Smooth muscle cell (in vitro differentiated cells): ENCODE measurements around the gene STK33. TPM values are rescaled to one million over a fixed set of nuclear protein-coding genes. Genes with fewer than 3 reads are reported as not detected.

Experiments used
- DNase-seq: peaks from one replicate; lab custom pipeline; 2025; ENCODE audit not compliant: unreplicated experiment; lab: John Stamatoyannopoulos, UW
- H2AFZ ChIP-seq: fragments of 200-600 bp; sonication (generic); 2 replicates; pipeline ENCODE4 v1.6.0; 2016; ENCODE audit warnings: antibody characterized with exemption, low read depth, mild to moderate bottlenecking
- H3F3A ChIP-seq: fragments of 200-600 bp; sonication (generic); 2 replicates; pipeline ENCODE4 v1.6.0; 2017; ENCODE audit warnings: antibody characterized with exemption, low read depth
- H3K27ac ChIP-seq: fragments of 200-600 bp; sonication (generic); 2 replicates; pipeline ENCODE4 v1.5.1; 2016; ENCODE audit warnings: low read depth, mild to moderate bottlenecking
- H3K27me3 ChIP-seq: fragments of 200-600 bp; sonication (generic); 2 replicates; pipeline ENCODE4 v1.6.1; 2016; ENCODE audit warnings: low read depth, mild to moderate bottlenecking
- H3K36me3 ChIP-seq: fragments of 200-600 bp; sonication (generic); 2 replicates; pipeline ENCODE4 v1.5.1; 2016; ENCODE audit warnings: low read depth
- H3K4me1 ChIP-seq: fragments of 200-600 bp; sonication (generic); 2 replicates; pipeline ENCODE4 v1.5.1; 2016; ENCODE audit warnings: low read depth
- H3K4me2 ChIP-seq: fragments of 200-600 bp; sonication (generic); 2 replicates; pipeline ENCODE4 v1.6.0; 2016; ENCODE audit warnings: mild to moderate bottlenecking
- H3K4me3 ChIP-seq: fragments of 200-600 bp; sonication (generic); 2 replicates; pipeline ENCODE4 v1.5.1; 2016; ENCODE audit warnings: mild to moderate bottlenecking
- H3K79me2 ChIP-seq: fragments of 200-600 bp; sonication (generic); 2 replicates; pipeline ENCODE4 v1.6.0; 2016; ENCODE audit warnings: low read depth, mild to moderate bottlenecking
- H3K9ac ChIP-seq: fragments of 200-600 bp; sonication (generic); 2 replicates; pipeline ENCODE4 v1.6.0; 2016; ENCODE audit warnings: low read depth
- H3K9me3 ChIP-seq: fragments of 200-600 bp; sonication (generic); replicated peaks from 2 replicates; pipeline ENCODE4 v1.5.1; 2016; ENCODE audit warnings: low read depth
- H4K20me1 ChIP-seq: fragments of 200-600 bp; sonication (generic); 2 replicates; pipeline ENCODE4 v1.6.0; 2016; ENCODE audit warnings: low read depth
- WGBS: methylation state at CpG from one replicate; pipeline ENCODE4 v1.1.7; 2016; ENCODE audit warnings: low lambda C conversion rate; 5-methylcytosine and 5-hydroxymethylcytosine counted together
- polyA plus RNA-seq: library from polyadenylated mRNA; unstranded; fragments of >200 nt; fragmentation: Nextera tagmentation; extraction: Ambion mirVana; gene quantifications from 2 replicates; pipeline ENCODE4 v1.2.1, GENCODE V29; 2016
- total RNA-seq: library from RNA; depleted of rRNA; stranded (reverse); fragments of >200 nt; gene quantifications from 2 replicates; pipeline ENCODE4 v1.2.3, GENCODE V29; 2014
- TF ChIP-seq, protein P1 (sequence below): fragments of 200-600 bp; sonication (generic); IDR thresholded peaks from 2 replicates; pipeline ENCODE4 v1.5.1; 2017; ENCODE audit warnings: borderline replicate concordance, mild to moderate bottlenecking, antibody characterized with exemption; ENCODE audit not compliant: insufficient read depth, poor library complexity, severe bottlenecking

STK33 gene
- total and polyA plus RNA-seq, 2 experiments from 2014 or later: 1.2 to 2.9 TPM

GRCh38 chr11:8587915-8588314 is 6.1 kb downstream of the STK33 start:
- Histone ChIP-seq H3K27ac (no peak overlapping the region), H3K36me3 (no peaks in the 10 kb centered on the region), H4K20me1 (no peaks in the 10 kb centered on the region), H3K27me3 (peaks cover 2% of the 10 kb centered on the region), H3K9ac (no peak overlapping the region), H3K4me2 (no peak overlapping the region), H3K9me3 (no peaks in the 10 kb centered on the region), H3F3A (no peaks in the 10 kb centered on the region), H3K4me1 (no peaks in the 10 kb centered on the region), H3K79me2 (no peaks in the 10 kb centered on the region), H2AFZ (no peak overlapping the region), H3K4me3 (no peak overlapping the region)
- no peak for DNase-seq
- TF ChIP-seq, protein P1, sequence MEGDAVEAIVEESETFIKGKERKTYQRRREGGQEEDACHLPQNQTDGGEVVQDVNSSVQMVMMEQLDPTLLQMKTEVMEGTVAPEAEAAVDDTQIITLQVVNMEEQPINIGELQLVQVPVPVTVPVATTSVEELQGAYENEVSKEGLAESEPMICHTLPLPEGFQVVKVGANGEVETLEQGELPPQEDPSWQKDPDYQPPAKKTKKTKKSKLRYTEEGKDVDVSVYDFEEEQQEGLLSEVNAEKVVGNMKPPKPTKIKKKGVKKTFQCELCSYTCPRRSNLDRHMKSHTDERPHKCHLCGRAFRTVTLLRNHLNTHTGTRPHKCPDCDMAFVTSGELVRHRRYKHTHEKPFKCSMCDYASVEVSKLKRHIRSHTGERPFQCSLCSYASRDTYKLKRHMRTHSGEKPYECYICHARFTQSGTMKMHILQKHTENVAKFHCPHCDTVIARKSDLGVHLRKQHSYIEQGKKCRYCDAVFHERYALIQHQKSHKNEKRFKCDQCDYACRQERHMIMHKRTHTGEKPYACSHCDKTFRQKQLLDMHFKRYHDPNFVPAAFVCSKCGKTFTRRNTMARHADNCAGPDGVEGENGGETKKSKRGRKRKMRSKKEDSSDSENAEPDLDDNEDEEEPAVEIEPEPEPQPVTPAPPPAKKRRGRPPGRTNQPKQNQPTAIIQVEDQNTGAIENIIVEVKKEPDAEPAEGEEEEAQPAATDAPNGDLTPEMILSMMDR: no peak

GRCh38 chr11:8586805-8587204 is 7.2 kb downstream of the STK33 start:
- Histone ChIP-seq H3K36me3 (no peaks in the 10 kb centered on the region), H3K4me2 (no peak overlapping the region), H3K79me2 (no peaks in the 10 kb centered on the region), H3K4me3 (no peak overlapping the region), H2AFZ (no peak overlapping the region), H3K27ac (no peak overlapping the region), H3K9ac (no peak overlapping the region), H3K9me3 (no peaks in the 10 kb centered on the region), H4K20me1 (no peaks in the 10 kb centered on the region), H3K4me1 (no peaks in the 10 kb centered on the region), H3F3A (no peaks in the 10 kb centered on the region), H3K27me3 (no peaks in the 10 kb centered on the region)
- TF ChIP-seq, protein P1: no peak
- WGBS: 85% methylated on average over 2 of the region's 2 CpGs
- no peak for DNase-seq

DNA sequence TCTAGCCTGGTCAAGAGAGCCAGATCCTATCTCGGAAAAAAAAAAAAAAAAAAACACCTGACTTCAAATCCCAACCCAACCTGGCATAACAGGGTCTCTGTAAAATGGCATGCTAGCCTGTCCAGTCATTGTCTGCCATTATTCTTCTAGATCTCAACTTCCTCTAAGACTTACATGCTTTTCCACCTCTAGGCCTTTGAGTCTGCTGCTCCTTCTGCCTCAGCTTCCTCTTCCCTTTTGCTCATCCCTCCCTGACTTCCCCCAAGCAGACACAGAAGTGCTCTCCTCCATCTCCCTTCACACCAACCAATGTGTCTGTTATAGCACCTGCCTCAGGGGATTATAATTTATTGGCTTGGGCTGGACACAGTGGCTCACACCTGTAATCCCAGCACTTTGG is 7.8 kb downstream of the STK33 start:
- Histone ChIP-seq H3K9ac (no peak overlapping the region), H3K4me2 (no peak overlapping the region), H3F3A (no peaks in the 10 kb centered on the region), H3K4me1 (no peaks in the 10 kb centered on the region), H3K36me3 (no peaks in the 10 kb centered on the region), H3K9me3 (no peaks in the 10 kb centered on the region), H3K79me2 (no peaks in the 10 kb centered on the region), H3K4me3 (no peak overlapping the region), H3K27me3 (no peaks in the 10 kb centered on the region), H2AFZ (no peak overlapping the region), H4K20me1 (no peaks in the 10 kb centered on the region), H3K27ac (no peak overlapping the region)
- 86% methylated on average over 1 of the region's 1 CpG for WGBS
- no peak for DNase-seq
- TF ChIP-seq, protein P1: no peak

- no peak overlapping the region for H3K4me3 ChIP-seq
- H3K79me2 ChIP-seq: no peaks in the 10 kb centered on the region
- no peak overlapping the region for H3K4me2 ChIP-seq
- no peaks in the 10 kb centered on the region for H3K36me3 ChIP-seq
- no peaks in the 10 kb centered on the region for H3K4me1 ChIP-seq
- H3K27ac ChIP-seq: no peak overlapping the region
- no peak overlapping the region for H3K9ac ChIP-seq
- H3K27me3 ChIP-seq: no peaks in the 10 kb centered on the region
- TF ChIP-seq, protein P1: no peak
- 90% methylated on average over 2 of the region's 2 CpGs for WGBS
- H3K9me3 ChIP-seq: no peaks in the 10 kb centered on the region
- no peaks in the 10 kb centered on the region for H4K20me1 ChIP-seq
- no peaks in the 10 kb centered on the region for H3F3A ChIP-seq
- H2AFZ ChIP-seq: no peak overlapping the region
- DNase-seq: no peak
Observed at GRCh38 chr11:8584511-8584910, 9.5 kb downstream of the STK33 start.
